Measurements from ENCODE around the gene ANKS1B.

The ANKS1B gene

GRCh38 chr12:99122496-99122895, 862.2 kb downstream of the ANKS1B start:
- TF ChIP-seq, protein P1, sequence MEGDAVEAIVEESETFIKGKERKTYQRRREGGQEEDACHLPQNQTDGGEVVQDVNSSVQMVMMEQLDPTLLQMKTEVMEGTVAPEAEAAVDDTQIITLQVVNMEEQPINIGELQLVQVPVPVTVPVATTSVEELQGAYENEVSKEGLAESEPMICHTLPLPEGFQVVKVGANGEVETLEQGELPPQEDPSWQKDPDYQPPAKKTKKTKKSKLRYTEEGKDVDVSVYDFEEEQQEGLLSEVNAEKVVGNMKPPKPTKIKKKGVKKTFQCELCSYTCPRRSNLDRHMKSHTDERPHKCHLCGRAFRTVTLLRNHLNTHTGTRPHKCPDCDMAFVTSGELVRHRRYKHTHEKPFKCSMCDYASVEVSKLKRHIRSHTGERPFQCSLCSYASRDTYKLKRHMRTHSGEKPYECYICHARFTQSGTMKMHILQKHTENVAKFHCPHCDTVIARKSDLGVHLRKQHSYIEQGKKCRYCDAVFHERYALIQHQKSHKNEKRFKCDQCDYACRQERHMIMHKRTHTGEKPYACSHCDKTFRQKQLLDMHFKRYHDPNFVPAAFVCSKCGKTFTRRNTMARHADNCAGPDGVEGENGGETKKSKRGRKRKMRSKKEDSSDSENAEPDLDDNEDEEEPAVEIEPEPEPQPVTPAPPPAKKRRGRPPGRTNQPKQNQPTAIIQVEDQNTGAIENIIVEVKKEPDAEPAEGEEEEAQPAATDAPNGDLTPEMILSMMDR (IDR thresholded peaks at IDR 0.05; ENCODE audit: control insufficient read depth, extremely low read depth, insufficient read depth) = no peak
- H3K4me3 ChIP-seq (ENCODE audit: low read depth, low read length) = no peak overlapping the region
- DNase-seq (ENCODE audit: low read depth) = no peak

DNA sequence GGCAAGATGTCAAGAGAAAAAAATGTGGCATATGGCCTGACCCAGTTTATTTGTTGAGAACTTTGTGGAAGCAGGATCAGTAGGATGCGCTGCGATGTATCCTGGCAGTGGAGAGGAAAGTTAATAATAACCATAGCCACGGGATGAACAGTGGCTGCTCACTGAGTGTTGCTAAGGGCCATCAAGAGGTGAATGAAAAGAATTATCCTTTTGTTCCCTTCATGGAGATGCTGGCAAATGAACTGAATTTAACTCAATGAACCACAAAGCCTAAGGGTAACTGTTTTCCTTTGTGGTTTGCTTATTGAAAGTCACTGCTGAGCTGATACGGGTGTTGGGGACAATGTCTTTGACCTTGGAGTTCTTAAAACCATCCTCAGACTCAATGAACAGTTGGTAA, 863.2 kb downstream of the ANKS1B start:
- TF ChIP-seq, protein P1 (IDR thresholded peaks at IDR 0.05; ENCODE audit: control insufficient read depth, extremely low read depth, insufficient read depth) = no peak
- no peak overlapping the region for H3K4me3 ChIP-seq (ENCODE audit: low read depth, low read length)

DNA sequence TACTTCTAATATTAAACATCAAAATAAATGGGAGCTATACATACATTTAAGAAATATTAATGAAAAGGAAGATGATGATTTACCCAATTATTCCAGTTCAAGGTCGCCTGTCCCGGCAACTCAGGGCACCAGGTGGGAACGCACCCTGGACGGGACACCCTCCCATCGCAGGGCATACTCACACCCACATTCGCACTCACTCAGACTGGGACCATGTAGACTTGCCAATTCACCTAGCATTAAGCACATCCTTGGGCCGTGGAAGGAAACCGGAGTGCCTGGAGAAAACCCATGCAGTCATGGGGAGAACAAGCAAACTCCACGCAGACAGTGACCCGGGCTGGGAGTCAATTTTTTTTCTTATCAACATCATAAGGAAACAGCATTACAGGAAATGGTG, 864.8 kb downstream of the ANKS1B start:
- TF ChIP-seq, protein P1 (IDR thresholded peaks at IDR 0.05; ENCODE audit: control insufficient read depth, extremely low read depth, insufficient read depth) = no peak
- no peak for DNase-seq (ENCODE audit: low read depth)

More for the DNA sequence above, 863.2 kb downstream of the ANKS1B start:
- no peak for DNase-seq (ENCODE audit: low read depth)

DNA sequence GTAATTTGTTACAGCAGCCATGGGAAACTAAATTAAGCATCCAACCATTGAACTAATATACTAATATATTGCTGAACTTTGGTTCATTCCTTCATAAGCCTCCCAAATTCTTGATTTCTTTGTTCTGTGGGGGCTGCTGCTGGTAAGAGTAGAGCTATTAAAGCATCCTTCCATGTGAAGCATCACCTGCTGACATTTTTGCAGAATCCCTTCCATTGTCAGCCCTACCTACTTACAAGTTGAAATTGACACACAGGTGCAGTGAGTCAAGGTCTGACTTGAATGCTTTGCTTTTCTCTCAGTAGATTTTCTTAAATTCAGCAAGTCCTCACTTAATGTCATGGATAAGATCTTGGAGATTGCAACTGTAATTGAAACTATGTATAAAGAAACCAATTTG, 865.3 kb downstream of the ANKS1B start:
- TF ChIP-seq, protein P1 (IDR thresholded peaks at IDR 0.05; ENCODE audit: control insufficient read depth, extremely low read depth, insufficient read depth) = no peak
- no peak for DNase-seq (ENCODE audit: low read depth)

More for the DNA sequence above, 864.8 kb downstream of the ANKS1B start:
- no peak overlapping the region for H3K4me3 ChIP-seq (ENCODE audit: low read depth, low read length)

GRCh38 chr12:99111600-99111999, 873.1 kb downstream of the ANKS1B start:
- no peak overlapping the region for H3K4me3 ChIP-seq (ENCODE audit: low read depth, low read length)
- TF ChIP-seq, protein P1 (IDR thresholded peaks at IDR 0.05; ENCODE audit: control insufficient read depth, extremely low read depth, insufficient read depth) = no peak
- peak; percentile 33 for DNase-seq (ENCODE audit: low read depth)

More for the DNA sequence above, 865.3 kb downstream of the ANKS1B start:
- no peak overlapping the region for H3K4me3 ChIP-seq (ENCODE audit: low read depth, low read length)

- no peak overlapping the region for H3K4me3 ChIP-seq (ENCODE audit: low read depth, low read length)
- TF ChIP-seq, protein P1 (IDR thresholded peaks at IDR 0.05; ENCODE audit: control insufficient read depth, extremely low read depth, insufficient read depth) = no peak
- no peak for DNase-seq (ENCODE audit: low read depth)
Observed at GRCh38 chr12:99110868-99111267, 873.9 kb downstream of the ANKS1B start.

DNA sequence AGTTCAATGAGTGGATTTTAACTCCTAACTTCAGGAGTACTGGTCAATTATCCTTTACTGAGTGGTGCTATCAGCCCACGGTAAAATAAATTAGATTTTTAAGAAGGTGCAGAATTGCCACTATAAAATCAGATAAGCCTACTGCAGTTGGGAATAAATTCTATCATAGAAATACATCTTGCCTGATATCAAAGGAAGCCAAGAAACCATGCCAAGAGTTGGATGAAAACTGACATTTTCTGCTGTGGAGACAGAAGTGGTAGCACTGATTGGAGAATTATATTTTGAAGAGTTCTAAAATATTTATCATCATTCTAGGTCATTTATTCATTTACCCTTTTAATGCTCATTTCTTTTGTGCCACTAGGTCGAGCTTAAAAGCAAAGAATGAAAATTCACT, 874.5 kb downstream of the ANKS1B start:
- DNase-seq (ENCODE audit: low read depth) = no peak
- TF ChIP-seq, protein P1 (IDR thresholded peaks at IDR 0.05; ENCODE audit: control insufficient read depth, extremely low read depth, insufficient read depth) = no peak
- no peak overlapping the region for H3K4me3 ChIP-seq (ENCODE audit: low read depth, low read length)
